GM18526 (cell line): Measurements from ENCODE around the gene ROBO2.

Experiments used
- POLR2A ChIP-seq: IDR thresholded peaks from 3 replicates; pipeline ENCODE4 v1.6.1; 2011; ENCODE audit not compliant: insufficient read length; ENCODE audit errors: extremely low read depth

The ROBO2 gene

DNA sequence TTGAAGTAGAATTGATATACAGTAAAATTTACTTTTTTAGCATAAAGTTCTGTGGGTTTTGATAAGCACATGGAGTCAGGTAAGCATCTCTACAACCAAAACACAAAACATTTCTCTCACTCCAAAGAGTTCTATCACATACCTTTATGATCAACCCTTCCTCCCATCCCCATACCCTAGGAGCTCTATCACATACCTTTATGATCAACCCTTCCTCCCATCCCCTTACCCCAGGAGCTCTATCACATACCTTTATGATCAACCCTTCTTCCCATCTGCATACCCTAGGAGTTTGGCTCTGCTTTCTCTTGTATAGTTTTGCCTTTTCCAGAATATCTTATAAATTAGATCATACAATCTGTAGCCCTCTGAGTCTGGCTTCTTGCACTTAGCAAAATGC is 315.1 kb downstream of the ROBO2 start:
- TF ChIP-seq POLR2A = no peak

DNA sequence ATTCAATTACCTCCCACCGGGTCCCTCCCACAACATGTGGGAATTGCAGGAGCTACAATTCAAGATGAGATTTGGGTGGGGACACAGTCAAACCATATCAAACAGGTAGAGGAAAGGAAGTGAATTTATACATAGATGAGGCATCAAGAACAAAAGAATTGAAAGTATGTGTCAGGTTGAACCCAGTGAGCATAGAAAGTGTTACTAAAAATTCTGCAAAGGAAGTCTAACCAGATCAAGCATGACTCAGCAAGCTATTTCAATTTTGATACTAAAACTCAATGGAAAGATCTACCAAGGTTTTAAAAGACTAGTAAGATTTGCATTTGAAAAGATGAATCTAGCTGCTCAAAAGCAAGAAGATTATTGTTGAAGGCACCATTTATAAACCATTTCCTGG is 323.0 kb downstream of the ROBO2 start:
- no peak for TF ChIP-seq POLR2A

- no peak for TF ChIP-seq POLR2A
Measured at GRCh38 chr3:77365152-77365551, 325.3 kb downstream of the ROBO2 start.

- no peak for TF ChIP-seq POLR2A
Measured at GRCh38 chr3:77370413-77370812, 330.5 kb downstream of the ROBO2 start.

DNA sequence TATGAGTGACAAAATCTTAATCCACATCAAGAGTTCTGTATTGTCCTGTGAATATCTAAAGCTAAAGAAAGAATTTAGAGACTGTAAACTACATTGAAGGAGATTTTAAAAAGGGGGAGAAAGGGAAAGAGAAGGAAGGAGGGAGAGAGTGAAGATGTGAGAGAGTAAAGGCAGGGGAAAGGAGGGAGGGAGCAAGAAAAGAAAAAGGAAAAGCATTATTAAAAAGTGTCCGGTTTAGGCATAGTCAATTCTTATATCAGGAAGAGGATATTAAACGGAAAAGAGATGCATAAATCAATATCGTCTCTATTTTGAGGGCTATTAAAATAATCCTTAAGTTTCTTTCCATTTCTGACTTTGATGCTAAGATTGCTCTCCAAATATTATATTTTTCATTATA is 332.1 kb downstream of the ROBO2 start:
- no peak for TF ChIP-seq POLR2A

DNA sequence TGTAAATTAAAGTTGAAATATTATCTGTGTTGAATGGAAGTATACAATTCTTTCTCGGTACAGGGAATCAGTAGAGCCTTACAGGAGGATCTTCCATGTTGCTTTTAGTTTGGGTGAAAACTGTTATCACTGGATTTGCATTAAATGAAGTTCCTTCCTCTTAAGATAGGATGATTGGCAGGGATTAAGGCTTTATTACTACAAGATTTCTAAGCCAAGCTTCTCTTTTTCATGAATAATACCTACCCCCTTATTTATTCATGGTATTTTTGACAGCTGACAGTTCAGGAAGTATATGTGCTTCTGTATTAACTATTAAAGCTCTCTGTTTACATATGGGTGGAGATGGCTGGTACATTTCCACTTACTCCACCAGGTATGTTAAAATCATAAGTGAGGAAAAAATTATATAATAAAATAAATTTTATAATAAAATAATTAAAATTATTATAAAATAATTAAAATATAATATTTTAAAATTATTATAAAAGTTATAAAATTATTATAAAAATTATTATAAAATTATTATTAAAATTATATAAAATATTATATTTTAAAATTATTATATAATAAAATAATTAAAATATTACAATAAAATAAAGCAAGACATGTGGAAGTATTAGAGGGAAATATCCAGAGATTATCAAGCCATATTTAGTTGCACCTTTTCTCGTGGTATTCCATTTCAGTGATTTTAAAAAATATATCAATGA is 332.9 kb downstream of the ROBO2 start:
- no peak for TF ChIP-seq POLR2A

- no peak for TF ChIP-seq POLR2A
Measured at GRCh38 chr3:77373619-77374018, 333.7 kb downstream of the ROBO2 start.

DNA sequence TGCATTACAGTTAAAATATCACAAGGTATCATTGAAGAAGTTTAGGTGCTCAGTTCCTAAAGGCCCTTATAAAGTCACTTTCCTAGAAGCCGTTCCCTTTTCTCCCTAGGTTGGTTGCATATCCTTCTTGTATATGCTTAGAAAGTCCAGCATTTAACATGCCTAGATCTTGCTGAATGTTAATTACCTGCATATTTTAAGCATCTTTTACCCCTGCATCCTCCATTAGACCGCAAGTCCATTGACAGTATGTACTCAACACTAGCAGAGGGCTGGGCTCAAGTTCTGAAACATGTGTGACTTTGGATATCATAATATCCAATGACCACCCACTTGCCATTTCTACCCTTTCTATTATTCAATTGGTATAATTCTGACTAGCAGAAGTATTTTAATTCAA is 336.6 kb downstream of the ROBO2 start:
- no peak for TF ChIP-seq POLR2A

DNA sequence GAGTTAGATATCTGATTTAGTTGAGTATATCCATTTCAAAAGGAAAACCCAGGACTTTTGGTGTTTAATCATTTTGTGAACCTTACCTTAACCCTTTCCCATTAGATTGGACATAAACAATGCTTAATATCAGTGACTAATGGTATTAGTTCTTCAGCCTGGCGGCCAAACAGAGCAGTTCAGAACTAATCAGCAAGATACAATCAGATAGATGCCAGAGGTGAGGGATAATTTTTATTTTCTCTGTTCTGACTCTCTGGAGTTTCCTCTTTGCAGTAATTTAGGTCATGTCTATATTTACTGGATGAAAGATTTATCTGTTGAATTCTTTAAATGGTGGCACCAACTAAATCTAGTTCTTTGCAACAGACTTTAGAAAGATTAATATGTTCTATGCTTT is 337.8 kb downstream of the ROBO2 start:
- no peak for TF ChIP-seq POLR2A

DNA sequence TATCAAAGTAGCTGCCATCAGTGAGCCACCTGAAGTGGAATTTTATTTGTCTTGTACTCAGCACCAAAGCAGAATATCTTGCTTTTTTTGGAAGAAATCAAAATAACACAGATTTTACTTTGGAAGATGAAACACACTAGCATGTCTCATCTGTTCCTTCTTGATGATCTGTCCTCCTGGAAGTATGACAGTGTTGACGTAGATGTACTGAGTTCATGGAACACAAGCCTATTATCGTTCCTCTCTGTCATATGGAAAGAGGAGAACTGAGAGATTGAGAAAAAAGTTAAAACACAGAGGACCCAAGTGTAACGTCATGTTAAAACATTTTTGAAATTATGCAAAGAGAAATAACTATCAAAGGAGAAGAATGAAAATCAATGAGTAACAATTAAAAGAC is 340.2 kb downstream of the ROBO2 start:
- no peak for TF ChIP-seq POLR2A

DNA sequence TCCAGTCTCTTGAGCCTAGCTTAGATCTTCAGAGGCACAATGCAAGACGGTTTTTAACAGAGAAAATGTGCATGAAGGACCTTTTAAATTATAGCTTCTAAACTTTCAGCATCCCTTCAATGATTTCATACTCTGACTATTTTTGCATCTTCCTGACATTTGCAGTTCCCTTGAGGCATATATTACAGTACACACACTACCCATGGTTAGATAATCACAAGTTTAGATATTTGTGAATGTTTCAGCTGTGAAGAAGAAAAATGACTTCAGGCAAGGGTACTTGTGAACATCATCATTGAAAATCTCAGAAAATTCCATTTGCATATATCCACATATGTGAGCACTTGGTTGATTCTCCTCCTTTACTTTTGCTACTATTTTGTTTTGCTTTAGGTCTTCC is 341.5 kb downstream of the ROBO2 start:
- no peak for TF ChIP-seq POLR2A

- no peak for TF ChIP-seq POLR2A
Measured at GRCh38 chr3:77392181-77392580, 352.3 kb downstream of the ROBO2 start.

DNA sequence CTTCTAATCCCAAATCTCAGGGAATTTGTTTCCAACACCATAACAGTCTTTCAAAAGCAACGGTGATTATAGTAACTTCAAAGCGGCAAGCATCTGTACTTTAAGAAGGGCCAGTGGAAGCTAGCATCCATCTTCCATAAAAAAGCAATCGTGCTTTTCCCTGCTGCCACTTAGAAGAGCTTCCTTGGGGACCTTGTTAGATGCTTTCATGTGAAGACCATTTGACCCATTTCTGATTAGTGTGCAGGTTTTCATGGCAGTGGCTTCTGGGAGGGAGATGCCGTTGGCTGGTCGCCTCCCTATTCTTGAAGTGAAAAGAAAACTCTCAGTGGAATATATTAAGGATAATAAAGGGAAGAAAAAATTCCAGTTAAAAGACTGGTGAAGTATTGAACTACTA is 354.1 kb downstream of the ROBO2 start:
- no peak for TF ChIP-seq POLR2A

DNA sequence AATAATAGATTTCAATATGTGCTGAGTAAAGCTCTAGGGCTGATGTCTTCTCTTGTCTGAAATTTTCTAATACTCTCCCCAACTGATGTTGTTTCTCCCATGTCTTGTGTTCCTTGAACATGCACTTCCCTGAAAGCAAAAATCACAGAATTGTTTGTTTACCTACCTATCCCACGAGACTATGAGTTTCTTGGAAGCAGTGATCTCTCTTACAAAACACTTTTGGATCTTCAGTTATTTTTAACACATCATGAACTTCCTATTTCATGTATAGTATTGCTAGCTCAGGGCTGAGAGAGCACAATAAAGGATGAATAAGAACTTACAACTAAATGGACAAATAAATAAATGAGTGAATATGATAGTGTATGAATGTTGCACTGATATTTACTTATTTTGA is 365.0 kb downstream of the ROBO2 start:
- TF ChIP-seq POLR2A = no peak

GRCh38 chr3:77407441-77407840 is 367.5 kb downstream of the ROBO2 start:
- TF ChIP-seq POLR2A = no peak

- no peak for TF ChIP-seq POLR2A
Measured at GRCh38 chr3:77411334-77411733, 371.4 kb downstream of the ROBO2 start.

GRCh38 chr3:77412021-77412438 is 372.1 kb downstream of the ROBO2 start:
- TF ChIP-seq POLR2A = no peak
